ENCODE results near the gene SCAI.

DNA sequence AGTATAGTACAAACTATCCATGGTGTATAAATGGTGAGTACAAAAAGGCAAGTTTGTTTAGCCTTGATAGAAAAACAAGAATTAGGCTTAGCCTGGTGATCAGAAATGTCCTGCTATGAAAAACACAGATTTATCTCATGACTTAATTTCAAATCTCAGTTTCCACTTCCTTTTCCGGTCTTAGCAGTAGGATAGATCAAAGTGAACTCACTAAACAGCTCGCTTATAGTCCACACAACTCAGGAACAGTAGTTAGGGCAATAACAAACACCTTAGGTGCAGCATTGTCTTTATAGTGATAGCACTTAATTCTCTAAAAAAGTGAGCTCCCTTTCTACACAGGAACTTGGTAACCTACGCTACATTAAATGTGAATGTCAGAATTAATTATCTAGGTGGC is 213.9 kb downstream of the SCAI start:
- TF ChIP-seq CTCF (conservative IDR thresholded peaks at IDR 0.05; ENCODE audit: low read length) (no peak), EZH2phosphoT487 (IDR thresholded peaks at IDR 0.05; ENCODE audit: borderline replicate concordance, low read depth, low read length) (no peak)

Data from OCI-LY7 (cell line).